Liver (tissue), 9 donors: ENCODE results near the gene FNIP1. TPM values are rescaled to one million over a fixed set of nuclear protein-coding genes. Genes with fewer than 3 reads are reported as not detected.

Experiments used
- DNase-seq: peaks from one replicate; pipeline ENCODE4 v3.0.0-alpha.2; 2017; ENCODE audit warnings: low spot score
- H3K27ac ChIP-seq, 2 donors: one replicate each; pipeline ENCODE4 v1.7.0; 2013; ENCODE audit warnings: inconsistent platforms in 2 of 2, low read length in 2 of 2, control low read depth in 1 of 2, low read depth in 1 of 2, mild to moderate bottlenecking in 1 of 2
- H3K27me3 ChIP-seq, 4 donors: one replicate each; pipeline versions ENCODE4 v1.6.1 to v1.7.0; 2013; ENCODE audit warnings: low read length in 3 of 4, inconsistent platforms in 1 of 4, mild to moderate bottlenecking in 1 of 4, moderate library complexity in 1 of 4; ENCODE audit not compliant: control insufficient read depth in 4 of 4, insufficient read depth in 4 of 4
- H3K36me3 ChIP-seq, 4 donors: one replicate each; pipeline versions ENCODE4 v1.6.1 to v1.7.0; 2013; ENCODE audit warnings: low read length in 3 of 4, mild to moderate bottlenecking in 3 of 4, low read depth in 1 of 4, moderate library complexity in 1 of 4; ENCODE audit not compliant: control insufficient read depth in 4 of 4, insufficient read depth in 3 of 4
- H3K4me1 ChIP-seq, 4 donors: one replicate each; pipeline versions ENCODE4 v1.6.1 to v1.7.0; 2013; ENCODE audit warnings: low read length in 3 of 4, mild to moderate bottlenecking in 3 of 4, moderate library complexity in 1 of 4; ENCODE audit not compliant: control insufficient read depth in 4 of 4, insufficient read depth in 4 of 4
- H3K4me3 ChIP-seq, 3 donors: one replicate each; pipeline versions ENCODE4 v1.6.1 to v1.7.0; 2013; ENCODE audit warnings: low read length in 3 of 3, control low read depth in 1 of 3, low read depth in 1 of 3, mild to moderate bottlenecking in 1 of 3
- H3K9ac ChIP-seq, 2 donors: one replicate each; pipeline ENCODE4 v1.7.0; 2013; ENCODE audit warnings: low read length in 2 of 2, mild to moderate bottlenecking in 2 of 2, moderate library complexity in 2 of 2, control low read depth in 1 of 2, low read depth in 1 of 2
- H3K9me3 ChIP-seq, 4 donors: one replicate each; pipeline versions ENCODE4 v1.6.1 to v1.7.0; 2013; ENCODE audit warnings: low read length in 3 of 4; ENCODE audit not compliant: control insufficient read depth in 4 of 4
- EGR1 ChIP-seq, 2 donors: IDR thresholded peaks; 2 replicates each; pipeline ENCODE4 v1.6.1; 2016 to 2018; ENCODE audit warnings: antibody characterized with exemption in 2 of 2, low read depth in 2 of 2
- FOXA1 ChIP-seq: IDR thresholded peaks from 2 replicates; pipeline ENCODE4 v1.6.1; 2016; ENCODE audit warnings: antibody characterized with exemption
- GABPA ChIP-seq, 2 donors: IDR thresholded peaks in 1 of 2; conservative IDR thresholded peaks in 1 of 2; 2 replicates each; pipeline ENCODE4 v1.6.1; 2016; ENCODE audit warnings: antibody characterized with exemption in 2 of 2, mild to moderate bottlenecking in 1 of 2, moderate library complexity in 1 of 2
- HNF4A ChIP-seq, 2 donors: conservative IDR thresholded peaks; 2 replicates each; pipeline ENCODE4 v1.6.1; 2016; ENCODE audit warnings: antibody characterized with exemption in 2 of 2, mild to moderate bottlenecking in 2 of 2
- HNF4G ChIP-seq: IDR thresholded peaks from 2 replicates; pipeline ENCODE4 v1.6.1; 2016; ENCODE audit warnings: antibody characterized with exemption
- JUND ChIP-seq, 2 donors: IDR thresholded peaks; 2 replicates each; pipeline ENCODE4 v1.6.1; 2016; ENCODE audit warnings: antibody characterized with exemption in 2 of 2
- NR2F2 ChIP-seq: IDR thresholded peaks from 2 replicates; pipeline ENCODE4 v1.6.1; 2016; ENCODE audit warnings: antibody characterized with exemption
- RAD21 ChIP-seq, 2 donors: IDR thresholded peaks; 2 replicates each; pipeline ENCODE4 v1.6.1; 2016; ENCODE audit warnings: antibody characterized with exemption in 2 of 2, mild to moderate bottlenecking in 2 of 2
- RXRA ChIP-seq, 2 donors: IDR thresholded peaks; 2 replicates each; pipeline ENCODE4 v1.6.1; 2017 to 2018; ENCODE audit warnings: antibody characterized with exemption in 2 of 2, mild to moderate bottlenecking in 1 of 2
- SP1 ChIP-seq: IDR thresholded peaks from 2 replicates; pipeline ENCODE4 v1.6.1; 2018; ENCODE audit warnings: antibody characterized with exemption, mild to moderate bottlenecking
- TAF1 ChIP-seq: conservative IDR thresholded peaks from 2 replicates; pipeline ENCODE4 v1.6.1; 2016; ENCODE audit warnings: antibody characterized with exemption, mild to moderate bottlenecking
- YY1 ChIP-seq: IDR thresholded peaks from 2 replicates; pipeline ENCODE4 v1.6.1; 2016; ENCODE audit warnings: antibody characterized with exemption, mild to moderate bottlenecking
- WGBS: extraction: QIAGEN DNeasy Blood & Tissue Kit; methylation state at CpG from one replicate; pipeline ENCODE4 v1.1.7; 2013; 5-methylcytosine and 5-hydroxymethylcytosine counted together
- polyA plus RNA-seq, 2 donors: library from polyadenylated mRNA; stranded (reverse) in 1 of 2; unstranded in 1 of 2; fragments of 200-250 nt in 1 of 2; fragments of >200 nt in 1 of 2; fragmentation: Nextera tagmentation in 1 of 2; extraction: Ambion mirVana in 1 of 2; gene quantifications; one replicate each; pipeline versions ENCODE4 v1.2.1 to v1.2.3, GENCODE V29; 2013 to 2015
- total RNA-seq, 2 donors: library from RNA; depleted of rRNA; stranded (reverse); fragments of >200 nt; gene quantifications; one replicate each; pipeline ENCODE4 v1.2.3, GENCODE V29; 2014
- TF ChIP-seq, protein P1 (sequence below): IDR thresholded peaks from 2 replicates; pipeline ENCODE4 v1.6.1; 2016; ENCODE audit warnings: antibody characterized with exemption
- TF ChIP-seq, protein P2 (sequence below): fragments of 150-350 bp; IDR thresholded peaks from 2 replicates; pipeline ENCODE4 v1.5.1; 2017; ENCODE audit warnings: improper control_type of control experiment, low read depth, low read length; ENCODE audit not compliant: missing input control
- TF ChIP-seq, protein P3 (sequence below): IDR thresholded peaks from 2 replicates; pipeline ENCODE4 v1.6.1; 2016; ENCODE audit warnings: antibody characterized with exemption
- TF ChIP-seq, protein P4 (sequence below): IDR thresholded peaks from 2 replicates; pipeline ENCODE4 v1.6.1; 2016; ENCODE audit warnings: antibody characterized with exemption
- donor health status: healthy.
- donor health status: healthy.
- donor health status: healthy.
- donor health status: healthy.
- donor health status: healthy.

FNIP1 gene
- total and polyA plus RNA-seq, 4 donors: 3.7 to 34.0 (median 13.8) TPM

DNA sequence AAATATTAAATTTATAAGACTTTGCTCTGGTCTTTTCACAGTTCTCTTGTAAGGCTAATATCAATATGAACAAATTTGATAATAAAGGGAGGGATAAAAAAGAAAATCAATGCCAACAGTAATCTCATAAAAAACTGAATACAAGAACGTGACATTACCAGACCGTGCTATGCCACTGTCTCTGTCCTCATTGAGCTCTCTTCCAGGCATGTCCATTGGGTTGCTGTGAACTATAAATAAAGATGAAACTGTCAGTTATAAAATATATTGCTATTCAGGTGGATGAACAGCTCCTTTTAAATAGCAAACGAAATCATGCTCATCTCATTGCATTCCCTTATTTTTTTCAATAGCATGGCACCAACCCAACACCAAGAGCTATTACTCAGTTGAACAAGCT is 87.8 kb downstream of the FNIP1 start (continued):
- no peak for TF ChIP-seq FOXA1

DNA sequence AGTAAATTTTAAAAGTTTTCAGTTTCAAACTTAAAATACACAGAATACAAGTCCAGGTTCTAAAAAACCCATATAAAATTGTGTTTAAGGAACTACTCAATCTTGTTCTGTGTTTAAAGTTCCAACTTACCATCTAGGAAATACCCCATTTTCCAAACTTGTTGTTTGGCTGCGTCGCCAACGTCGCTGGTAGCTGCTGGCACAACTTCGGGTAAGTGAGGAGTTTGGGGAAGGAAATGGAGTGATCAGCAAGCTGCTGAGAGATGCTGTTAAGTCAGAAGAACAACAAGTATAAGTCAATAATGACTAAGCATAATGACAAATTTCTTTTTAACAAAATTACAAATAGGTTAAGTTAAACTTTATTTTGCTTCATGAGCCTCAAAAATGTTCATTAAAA is 90.5 kb downstream of the FNIP1 start:
- no peaks in the 10 kb centered on the region for H3K4me1 ChIP-seq
- no peaks in the 10 kb centered on the region for H3K9me3 ChIP-seq
- H3K27ac ChIP-seq: no peak overlapping the region
- no peak overlapping the region for H3K4me3 ChIP-seq
- H3K27me3 ChIP-seq: no peaks in the 10 kb centered on the region
- no peak overlapping the region for H3K9ac ChIP-seq
- TF ChIP-seq TAF1: no peak
- TF ChIP-seq SP1: no peak
- TF ChIP-seq, protein P1, sequence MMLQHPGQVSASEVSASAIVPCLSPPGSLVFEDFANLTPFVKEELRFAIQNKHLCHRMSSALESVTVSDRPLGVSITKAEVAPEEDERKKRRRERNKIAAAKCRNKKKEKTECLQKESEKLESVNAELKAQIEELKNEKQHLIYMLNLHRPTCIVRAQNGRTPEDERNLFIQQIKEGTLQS: no peak
- no peak for TF ChIP-seq RXRA (IDR thresholded peaks at IDR 0.05)
- TF ChIP-seq, protein P2, sequence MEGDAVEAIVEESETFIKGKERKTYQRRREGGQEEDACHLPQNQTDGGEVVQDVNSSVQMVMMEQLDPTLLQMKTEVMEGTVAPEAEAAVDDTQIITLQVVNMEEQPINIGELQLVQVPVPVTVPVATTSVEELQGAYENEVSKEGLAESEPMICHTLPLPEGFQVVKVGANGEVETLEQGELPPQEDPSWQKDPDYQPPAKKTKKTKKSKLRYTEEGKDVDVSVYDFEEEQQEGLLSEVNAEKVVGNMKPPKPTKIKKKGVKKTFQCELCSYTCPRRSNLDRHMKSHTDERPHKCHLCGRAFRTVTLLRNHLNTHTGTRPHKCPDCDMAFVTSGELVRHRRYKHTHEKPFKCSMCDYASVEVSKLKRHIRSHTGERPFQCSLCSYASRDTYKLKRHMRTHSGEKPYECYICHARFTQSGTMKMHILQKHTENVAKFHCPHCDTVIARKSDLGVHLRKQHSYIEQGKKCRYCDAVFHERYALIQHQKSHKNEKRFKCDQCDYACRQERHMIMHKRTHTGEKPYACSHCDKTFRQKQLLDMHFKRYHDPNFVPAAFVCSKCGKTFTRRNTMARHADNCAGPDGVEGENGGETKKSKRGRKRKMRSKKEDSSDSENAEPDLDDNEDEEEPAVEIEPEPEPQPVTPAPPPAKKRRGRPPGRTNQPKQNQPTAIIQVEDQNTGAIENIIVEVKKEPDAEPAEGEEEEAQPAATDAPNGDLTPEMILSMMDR: no peak
- TF ChIP-seq FOXA1: no peak
- no peak for TF ChIP-seq HNF4A (conservative IDR thresholded peaks at IDR 0.05)
- no peak for TF ChIP-seq YY1
- TF ChIP-seq, protein P3, sequence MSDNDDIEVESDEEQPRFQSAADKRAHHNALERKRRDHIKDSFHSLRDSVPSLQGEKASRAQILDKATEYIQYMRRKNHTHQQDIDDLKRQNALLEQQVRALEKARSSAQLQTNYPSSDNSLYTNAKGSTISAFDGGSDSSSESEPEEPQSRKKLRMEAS: no peak
- 89% methylated on average over 5 of the region's 5 CpGs for WGBS
- DNase-seq: no peak
- peaks cover 8 to 58% (median 47%) of the 10 kb centered on the region in 4 donors for H3K36me3 ChIP-seq

DNA sequence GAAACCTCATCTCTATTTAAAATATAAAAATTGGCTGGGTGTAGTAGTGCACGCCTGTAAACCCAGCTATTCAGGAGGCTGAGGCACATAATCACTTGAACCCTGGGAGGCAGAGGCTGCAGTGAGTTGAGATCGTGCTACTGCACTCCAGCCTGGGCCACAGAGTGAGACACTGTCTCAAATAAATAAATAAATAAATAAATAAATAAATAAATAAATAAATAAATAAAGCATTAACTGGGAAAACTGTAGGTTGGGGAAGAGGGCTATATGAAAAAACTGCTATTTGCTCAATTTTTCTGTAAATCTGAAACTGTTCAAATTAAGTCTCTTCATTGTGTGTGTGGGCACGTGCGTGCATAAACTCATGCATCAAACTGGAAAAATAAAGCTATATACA is 101.9 kb downstream of the FNIP1 start:
- no peaks in the 10 kb centered on the region for H3K27me3 ChIP-seq
- no peak overlapping the region for H3K27ac ChIP-seq
- WGBS: 98% methylated on average over 4 of the region's 4 CpGs
- peaks cover 6 to 30% (median 21%) of the 10 kb centered on the region in 4 donors for H3K36me3 ChIP-seq
- no peak for DNase-seq
- no peak overlapping the region for H3K9ac ChIP-seq
- TF ChIP-seq GABPA (IDR thresholded peaks at IDR 0.05 in 1 of 2, conservative IDR thresholded peaks at IDR 0.05 in 1 of 2) (no peak), RAD21 (IDR thresholded peaks at IDR 0.05) (no peak), FOXA1 (no peak), SP1 (no peak)
- TF ChIP-seq, protein P2: no peak
- no peak overlapping the region for H3K4me3 ChIP-seq
- H3K9me3 ChIP-seq: no peaks in the 10 kb centered on the region
- H3K4me1 ChIP-seq: no peaks in the 10 kb centered on the region

DNA sequence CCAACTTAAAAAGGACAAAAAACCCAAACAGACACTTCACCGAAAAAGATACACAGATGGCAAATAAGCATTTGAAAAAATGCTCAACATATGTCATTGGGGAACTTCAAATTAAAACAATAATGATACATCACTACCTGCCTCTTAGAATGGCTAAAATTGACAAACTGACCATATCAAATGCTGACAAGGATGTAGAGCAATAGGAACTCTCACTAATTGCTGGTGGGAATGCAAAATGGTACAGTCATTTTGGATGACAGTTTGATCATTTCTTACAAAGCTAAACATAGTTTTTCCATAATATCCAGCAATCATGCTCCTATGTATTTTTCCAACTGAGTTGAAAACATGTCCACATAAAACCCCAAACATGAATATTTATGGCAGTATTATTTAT is 102.9 kb downstream of the FNIP1 start:
- Histone ChIP-seq H3K4me3 (no peak overlapping the region), H3K27me3 (no peaks in the 10 kb centered on the region), H3K4me1 (no peaks in the 10 kb centered on the region), H3K9ac (no peak overlapping the region), H3K9me3 (no peaks in the 10 kb centered on the region), H3K27ac (no peak overlapping the region), H3K36me3 (peaks cover 6 to 32% (median 21%) of the 10 kb centered on the region in 4 donors)
- WGBS: 95% methylated on average over 1 of the region's 1 CpG
- no peak for DNase-seq
- TF ChIP-seq JUND (IDR thresholded peaks at IDR 0.05): no peak
- no peak for TF ChIP-seq HNF4A (conservative IDR thresholded peaks at IDR 0.05)
- TF ChIP-seq RXRA (IDR thresholded peaks at IDR 0.05): no peak
- TF ChIP-seq, protein P1: no peak
- TF ChIP-seq, protein P3: no peak
- no peak for TF ChIP-seq NR2F2
- TF ChIP-seq FOXA1: no peak
- TF ChIP-seq, protein P4, sequence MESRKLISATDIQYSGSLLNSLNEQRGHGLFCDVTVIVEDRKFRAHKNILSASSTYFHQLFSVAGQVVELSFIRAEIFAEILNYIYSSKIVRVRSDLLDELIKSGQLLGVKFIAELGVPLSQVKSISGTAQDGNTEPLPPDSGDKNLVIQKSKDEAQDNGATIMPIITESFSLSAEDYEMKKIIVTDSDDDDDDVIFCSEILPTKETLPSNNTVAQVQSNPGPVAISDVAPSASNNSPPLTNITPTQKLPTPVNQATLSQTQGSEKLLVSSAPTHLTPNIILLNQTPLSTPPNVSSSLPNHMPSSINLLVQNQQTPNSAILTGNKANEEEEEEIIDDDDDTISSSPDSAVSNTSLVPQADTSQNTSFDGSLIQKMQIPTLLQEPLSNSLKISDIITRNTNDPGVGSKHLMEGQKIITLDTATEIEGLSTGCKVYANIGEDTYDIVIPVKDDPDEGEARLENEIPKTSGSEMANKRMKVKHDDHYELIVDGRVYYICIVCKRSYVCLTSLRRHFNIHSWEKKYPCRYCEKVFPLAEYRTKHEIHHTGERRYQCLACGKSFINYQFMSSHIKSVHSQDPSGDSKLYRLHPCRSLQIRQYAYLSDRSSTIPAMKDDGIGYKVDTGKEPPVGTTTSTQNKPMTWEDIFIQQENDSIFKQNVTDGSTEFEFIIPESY: no peak
- no peak for TF ChIP-seq GABPA (IDR thresholded peaks at IDR 0.05 in 1 of 2, conservative IDR thresholded peaks at IDR 0.05 in 1 of 2)
- TF ChIP-seq EGR1 (IDR thresholded peaks at IDR 0.05; ENCODE audit: low read depth in 2 of 2): no peak
- TF ChIP-seq HNF4G: no peak
